NOMO-1 treated with DMSO at 0.1 percent for 48 hours (cell line): ENCODE data around the gene FAM133A.

Experiments used
- DNase-seq: peaks from one replicate; lab custom pipeline; 2025; ENCODE audit not compliant: unreplicated experiment; lab: John Stamatoyannopoulos, UW

The FAM133A gene

GRCh38 chrX:93673869-93674271 lies at the start of gene FAM133A:
TSS of gene FAM133A (plus strand) at chrX:93674206. CDS start at chrX:93709420, 35,214 bp downstream.
- DNase-seq, result no peak

GRCh38 chrX:93637591-93637990 lies 36.4 kb upstream of the FAM133A start:
- DNase-seq, result no peak

- DNase-seq, result no peak
Observed at GRCh38 chrX:93649381-93649780, 24.6 kb upstream of the FAM133A start.

- DNase-seq, result no peak
Observed at GRCh38 chrX:93660575-93660974, 13.4 kb upstream of the FAM133A start.

- DNase-seq, result no peak
Observed at GRCh38 chrX:93673056-93673868, 744 bp upstream of the FAM133A start, which contains the start of gene NAP1L3. TSS of gene NAP1L3 (minus strand) at chrX:93673578. CDS start at chrX:93673304, 274 bp downstream.

- no peak for DNase-seq
Observed at GRCh38 chrX:93695981-93696380, 22.0 kb downstream of the FAM133A start.

GRCh38 chrX:93703701-93704100 lies 29.7 kb downstream of the FAM133A start:
- no peak for DNase-seq

GRCh38 chrX:93711076-93711475 lies 37.1 kb downstream of the FAM133A start:
- DNase-seq, result no peak

- DNase-seq, result no peak
Observed at GRCh38 chrX:93741811-93742210, 67.8 kb downstream of the FAM133A start.

- no peak for DNase-seq
Observed at GRCh38 chrX:93760163-93760562, 86.2 kb downstream of the FAM133A start.
